IPS-20b (cell line): ENCODE measurements around the gene CDK19.

Experiments used
- H3K27ac ChIP-seq: one replicate; pipeline ENCODE4 v1.5.1; 2013; ENCODE audit warnings: low read length
- H3K27me3 ChIP-seq: 2 replicates; pipeline ENCODE4 v1.6.1; 2013; ENCODE audit warnings: mild to moderate bottlenecking, low read length, inconsistent platforms; ENCODE audit not compliant: insufficient read depth
- H3K36me3 ChIP-seq: 2 replicates; pipeline ENCODE4 v1.6.1; 2013; ENCODE audit warnings: low read depth, mild to moderate bottlenecking, inconsistent platforms, low read length, moderate library complexity; ENCODE audit not compliant: insufficient read depth
- H3K4me1 ChIP-seq: 2 replicates; pipeline ENCODE4 v1.6.1; 2013; ENCODE audit warnings: mild to moderate bottlenecking, control low read depth, inconsistent platforms, low read length, moderate library complexity; ENCODE audit not compliant: insufficient read depth
- H3K4me3 ChIP-seq: 2 replicates; pipeline ENCODE4 v1.5.1; 2013; ENCODE audit warnings: mild to moderate bottlenecking, low read length, inconsistent platforms
- H3K9ac ChIP-seq: 2 replicates; pipeline ENCODE4 v1.6.1; 2013; ENCODE audit warnings: low read depth, mild to moderate bottlenecking, inconsistent platforms, low read length, moderate library complexity
- H3K9me3 ChIP-seq: 2 replicates; pipeline ENCODE4 v1.6.1; 2013; ENCODE audit warnings: mild to moderate bottlenecking, low read depth, low read length, inconsistent platforms; ENCODE audit not compliant: insufficient read depth

CDK19 gene

DNA sequence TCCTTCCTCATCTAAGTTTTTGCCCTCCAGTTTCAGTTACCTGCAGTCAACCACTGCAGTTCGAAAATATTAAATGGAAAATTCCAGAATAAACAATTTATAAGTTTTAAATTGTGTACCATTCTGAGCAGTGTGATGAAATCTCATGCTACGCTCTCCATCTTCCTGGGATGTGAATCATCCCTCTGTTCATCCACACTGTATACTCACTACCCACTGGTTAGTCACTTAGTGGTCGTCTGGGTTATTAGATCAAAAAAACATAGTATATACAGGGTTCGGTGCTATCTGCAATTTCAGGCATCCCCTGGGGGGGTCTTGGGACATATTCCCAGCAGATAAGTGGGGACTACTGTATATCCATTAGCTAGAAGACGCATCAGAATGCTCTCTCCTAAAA, 186.9 kb downstream of the CDK19 start:
- Histone ChIP-seq H3K27ac (no peak overlapping the region), H3K27me3 (no peaks in the 10 kb centered on the region), H3K4me3 (no peak overlapping the region), H3K4me1 (no peaks in the 10 kb centered on the region), H3K36me3 (no peaks in the 10 kb centered on the region), H3K9ac (no peak overlapping the region), H3K9me3 (no peaks in the 10 kb centered on the region)

- Histone ChIP-seq H3K9me3 (no peaks in the 10 kb centered on the region), H3K27me3 (no peaks in the 10 kb centered on the region), H3K27ac (no peak overlapping the region), H3K4me1 (no peaks in the 10 kb centered on the region), H3K9ac (no peak overlapping the region), H3K36me3 (peaks cover 11% of the 10 kb centered on the region), H3K4me3 (no peak overlapping the region)
Measured at GRCh38 chr6:110626442-110626841, 188.8 kb downstream of the CDK19 start.

DNA sequence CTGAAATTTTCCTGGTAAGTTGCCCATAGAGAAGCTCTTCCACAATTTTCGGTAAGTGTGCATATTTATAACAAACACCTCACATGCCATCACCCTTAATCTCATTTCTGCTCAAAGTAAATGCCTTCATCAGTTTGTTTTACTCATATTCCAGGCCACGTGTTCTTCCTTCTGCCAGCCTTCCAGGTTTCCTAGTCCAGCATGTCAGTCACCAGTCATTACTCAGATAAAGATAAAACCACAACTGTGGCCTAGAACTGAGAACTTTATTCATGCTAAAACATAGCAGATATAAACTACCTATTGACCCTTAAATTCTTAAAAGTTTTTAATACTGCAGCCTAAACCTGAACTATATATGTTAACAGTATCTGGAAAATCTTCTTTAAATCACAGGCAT, 189.4 kb downstream of the CDK19 start:
- Histone ChIP-seq H3K4me3 (no peak overlapping the region), H3K27ac (no peak overlapping the region), H3K27me3 (no peaks in the 10 kb centered on the region), H3K9me3 (no peaks in the 10 kb centered on the region), H3K9ac (no peak overlapping the region), H3K4me1 (no peaks in the 10 kb centered on the region), H3K36me3 (peaks cover 13% of the 10 kb centered on the region)

GRCh38 chr6:110622912-110623578, 192.2 kb downstream of the CDK19 start:
- Histone ChIP-seq H3K27ac (no peak overlapping the region), H3K9me3 (no peaks in the 10 kb centered on the region), H3K4me3 (no peak overlapping the region), H3K4me1 (peaks cover 7% of the 10 kb centered on the region; the same call in 1 of the 2 replicates), H3K9ac (no peak overlapping the region), H3K36me3 (peaks cover 18% of the 10 kb centered on the region), H3K27me3 (no peaks in the 10 kb centered on the region)

- Histone ChIP-seq H3K36me3 (peaks cover 18% of the 10 kb centered on the region), H3K27ac (no peak overlapping the region), H3K4me3 (no peak overlapping the region), H3K4me1 (peaks cover 7% of the 10 kb centered on the region; the same call in 1 of the 2 replicates), H3K9ac (no peak overlapping the region), H3K9me3 (no peaks in the 10 kb centered on the region), H3K27me3 (no peaks in the 10 kb centered on the region)
Measured at GRCh38 chr6:110621061-110621460, 194.2 kb downstream of the CDK19 start.

DNA sequence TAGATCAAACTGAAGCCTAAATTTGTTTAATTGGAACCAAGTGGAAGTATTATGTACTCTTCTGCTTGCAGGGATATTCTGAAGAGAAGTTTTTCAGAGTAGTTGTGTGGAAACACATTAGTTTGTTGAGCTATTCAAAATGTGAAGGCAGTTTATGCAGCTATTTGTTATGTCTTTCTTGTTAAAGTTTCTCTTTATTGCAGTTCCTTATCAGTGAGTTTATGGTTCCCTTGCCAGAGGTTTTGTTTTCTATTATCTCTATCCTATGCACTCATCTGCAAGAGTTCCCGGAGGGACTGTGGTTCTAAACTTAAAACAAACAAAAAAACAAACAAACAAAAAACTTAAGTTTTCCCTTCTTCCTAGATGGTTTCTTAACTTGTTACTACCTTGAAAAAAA, 195.2 kb downstream of the CDK19 start:
- no peaks in the 10 kb centered on the region for H3K9me3 ChIP-seq
- no peak overlapping the region for H3K9ac ChIP-seq
- H3K4me1 ChIP-seq, result peaks cover 7% of the 10 kb centered on the region; the same call in 1 of the 2 replicates
- no peak overlapping the region for H3K27ac ChIP-seq
- peaks cover 18% of the 10 kb centered on the region for H3K36me3 ChIP-seq
- no peaks in the 10 kb centered on the region for H3K27me3 ChIP-seq
- no peak overlapping the region for H3K4me3 ChIP-seq

DNA sequence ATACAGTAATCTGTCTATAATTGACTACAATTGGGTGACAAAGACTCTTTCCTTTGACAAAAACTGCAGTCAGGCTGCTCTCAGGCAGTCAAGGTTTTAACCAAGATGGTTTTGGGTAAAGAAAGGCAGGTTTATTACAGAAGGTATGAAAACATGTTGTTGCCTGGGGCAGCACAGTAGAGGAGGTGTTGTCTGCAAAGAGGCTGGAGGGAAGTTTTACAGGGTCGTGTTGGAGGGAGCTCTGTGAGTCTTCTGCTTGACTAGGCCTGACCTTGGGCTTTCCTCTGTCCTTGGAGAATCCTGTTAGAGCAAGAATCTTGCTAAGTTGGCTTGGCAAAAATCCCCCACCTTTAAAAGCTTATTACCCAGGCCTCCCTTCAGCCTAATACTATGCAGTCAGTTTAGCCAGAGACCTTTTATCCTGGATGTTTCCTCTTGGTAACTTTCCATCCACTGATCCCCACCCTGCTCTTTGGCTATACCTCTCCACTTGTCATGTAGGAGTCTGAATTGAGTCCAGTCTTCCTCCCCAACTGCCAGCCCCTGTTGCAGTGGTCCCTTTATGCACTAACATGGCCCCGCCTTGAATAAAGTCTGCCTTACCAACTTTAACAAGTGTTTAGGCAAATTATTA, 195.9 kb downstream of the CDK19 start:
- no peak overlapping the region for H3K9ac ChIP-seq
- no peaks in the 10 kb centered on the region for H3K9me3 ChIP-seq
- peaks cover 18% of the 10 kb centered on the region for H3K36me3 ChIP-seq
- peaks cover 7% of the 10 kb centered on the region; the same call in 1 of the 2 replicates for H3K4me1 ChIP-seq
- no peak overlapping the region for H3K4me3 ChIP-seq
- H3K27me3 ChIP-seq, result no peaks in the 10 kb centered on the region
- H3K27ac ChIP-seq, result no peak overlapping the region

GRCh38 chr6:110618591-110619267, 196.5 kb downstream of the CDK19 start:
- Histone ChIP-seq H3K36me3 (peaks cover 18% of the 10 kb centered on the region), H3K27ac (no peak overlapping the region), H3K27me3 (no peaks in the 10 kb centered on the region)

DNA sequence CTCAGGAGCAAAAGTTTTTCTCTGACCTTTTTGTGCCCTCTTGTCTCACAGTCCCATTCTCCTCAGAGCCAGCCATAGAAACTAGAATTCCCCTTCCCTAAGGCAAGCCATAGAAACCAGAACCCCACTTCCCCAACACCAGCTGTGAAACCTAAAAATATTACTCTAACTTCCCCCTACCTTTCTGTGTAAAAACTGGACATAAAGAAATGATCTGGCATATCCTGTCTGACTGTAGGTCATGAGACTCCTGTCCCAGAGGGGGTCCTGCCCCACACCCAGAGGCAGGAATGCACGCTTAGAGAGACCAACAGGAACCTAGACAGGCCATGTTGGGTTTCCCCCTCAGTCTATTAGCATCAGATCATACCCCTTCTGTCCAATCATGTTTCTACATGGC, 198.2 kb downstream of the CDK19 start:
- no peak overlapping the region for H3K4me3 ChIP-seq
- peaks cover 9% of the 10 kb centered on the region for H3K36me3 ChIP-seq
- H3K27me3 ChIP-seq, result no peaks in the 10 kb centered on the region
- H3K9ac ChIP-seq, result no peak overlapping the region
- peaks cover 23% of the 10 kb centered on the region for H3K4me1 ChIP-seq
- no peak overlapping the region for H3K27ac ChIP-seq
- H3K9me3 ChIP-seq, result no peaks in the 10 kb centered on the region

More at GRCh38 chr6:110618591-110619267, 196.5 kb downstream of the CDK19 start:
- Histone ChIP-seq H3K4me3 (no peak overlapping the region), H3K9ac (no peak overlapping the region), H3K4me1 (peaks cover 10% of the 10 kb centered on the region; the same call in 1 of the 2 replicates), H3K9me3 (no peaks in the 10 kb centered on the region)

DNA sequence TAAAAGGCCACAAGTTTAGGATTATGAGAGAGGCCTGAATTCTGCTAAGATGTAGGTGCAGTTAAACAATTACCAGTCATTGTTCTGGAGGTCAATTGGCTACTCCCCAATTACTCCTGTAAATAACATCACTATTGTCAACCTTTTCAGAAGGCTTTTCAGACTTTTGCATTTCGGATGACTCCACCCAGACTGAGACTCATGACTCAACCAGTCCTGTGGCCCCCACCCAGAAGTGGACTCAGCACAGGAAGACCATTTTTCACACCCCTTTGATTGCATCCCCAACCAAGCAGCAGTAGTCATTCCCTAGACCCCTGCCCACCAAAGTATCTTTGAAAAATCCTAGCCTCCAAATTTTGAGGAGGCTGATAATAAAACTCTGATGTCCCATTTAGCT, 199.5 kb downstream of the CDK19 start:
- Histone ChIP-seq H3K36me3 (peaks cover 5% of the 10 kb centered on the region), H3K27me3 (no peaks in the 10 kb centered on the region), H3K9me3 (no peaks in the 10 kb centered on the region), H3K4me1 (peaks cover 26% of the 10 kb centered on the region), H3K9ac (no peak overlapping the region), H3K27ac (no peak overlapping the region), H3K4me3 (no peak overlapping the region)

GRCh38 chr6:110614586-110614985, 200.7 kb downstream of the CDK19 start:
- no peaks in the 10 kb centered on the region for H3K27me3 ChIP-seq
- H3K9ac ChIP-seq, result no peak overlapping the region
- no peak overlapping the region for H3K27ac ChIP-seq
- H3K4me3 ChIP-seq, result no peak overlapping the region
- H3K36me3 ChIP-seq, result no peaks in the 10 kb centered on the region
- no peaks in the 10 kb centered on the region for H3K9me3 ChIP-seq
- H3K4me1 ChIP-seq, result peaks cover 26% of the 10 kb centered on the region

- Histone ChIP-seq H3K9ac (no peak overlapping the region), H3K4me1 (peaks cover 24% of the 10 kb centered on the region), H3K27ac (no peak overlapping the region)
Measured at GRCh38 chr6:110614106-110614505, 201.2 kb downstream of the CDK19 start.

More at GRCh38 chr6:110614106-110614505, 201.2 kb downstream of the CDK19 start:
- H3K27me3 ChIP-seq, result no peaks in the 10 kb centered on the region
- H3K4me3 ChIP-seq, result no peak overlapping the region
- H3K9me3 ChIP-seq, result no peaks in the 10 kb centered on the region
- no peaks in the 10 kb centered on the region for H3K36me3 ChIP-seq
